Endodermal cell (in vitro differentiated cells): Measurements from ENCODE around the gene GALNT16. TPM values are rescaled to one million over a fixed set of nuclear protein-coding genes. Genes with fewer than 3 reads are reported as not detected.

Source experiments
- DNase-seq: peaks from one replicate; pipeline ENCODE4 v3.0.0-alpha.2; 2017
- H3K27ac ChIP-seq: 2 replicates; pipeline ENCODE4 v1.5.1; 2013; ENCODE audit warnings: mild to moderate bottlenecking, low read depth, low read length, moderate library complexity
- H3K27me3 ChIP-seq: 2 replicates; pipeline ENCODE4 v1.6.1; 2013; ENCODE audit warnings: mild to moderate bottlenecking, low read length, moderate library complexity; ENCODE audit not compliant: insufficient read depth, control insufficient read depth, poor library complexity, severe bottlenecking
- H3K36me3 ChIP-seq: 2 replicates; pipeline ENCODE4 v1.7.0; 2013; ENCODE audit warnings: mild to moderate bottlenecking, low read length, moderate library complexity; ENCODE audit not compliant: control insufficient read depth, insufficient read depth
- H3K4me1 ChIP-seq: one replicate; pipeline ENCODE4 v1.7.0; 2013; ENCODE audit warnings: low read length; ENCODE audit not compliant: control insufficient read depth, insufficient read depth
- H3K4me3 ChIP-seq: 2 replicates; pipeline ENCODE4 v1.5.1; 2013; ENCODE audit warnings: mild to moderate bottlenecking, low read length, moderate library complexity
- H3K9ac ChIP-seq: 2 replicates; pipeline ENCODE4 v1.6.1; 2013; ENCODE audit warnings: mild to moderate bottlenecking, low read length, moderate library complexity; ENCODE audit not compliant: poor library complexity, severe bottlenecking; ENCODE audit errors: extremely low read depth
- H3K9me3 ChIP-seq: 2 replicates; pipeline ENCODE4 v1.6.1; 2013; ENCODE audit warnings: mild to moderate bottlenecking, low read length, moderate library complexity; ENCODE audit not compliant: control insufficient read depth
- H3K27ac Mint-ChIP-seq: 2 replicates; pipeline ENCODE4 v1.8.0; 2020; ENCODE audit warnings: mixed read lengths
- H3K27me3 Mint-ChIP-seq: 2 replicates; pipeline ENCODE4 v1.8.0; 2021; ENCODE audit warnings: mild to moderate bottlenecking, mixed read lengths; ENCODE audit not compliant: insufficient read depth
- H3K36me3 Mint-ChIP-seq: 2 replicates; pipeline ENCODE4 v1.8.0; 2020; ENCODE audit warnings: low read depth, mixed read lengths
- H3K4me1 Mint-ChIP-seq: 2 replicates; pipeline ENCODE4 v1.8.0; 2020; ENCODE audit warnings: mixed read lengths
- H3K4me3 Mint-ChIP-seq: 2 replicates; pipeline ENCODE4 v1.8.0; 2020; ENCODE audit warnings: mild to moderate bottlenecking, moderate library complexity, mixed read lengths
- H3K9me3 Mint-ChIP-seq: 2 replicates; pipeline ENCODE4 v1.8.0; 2020; ENCODE audit warnings: mild to moderate bottlenecking, mixed read lengths
- CTCF ChIP-seq: fragments of 200-600 bp; sonication (generic); conservative IDR thresholded peaks from 2 replicates; pipeline ENCODE4 v1.5.0; 2021; ENCODE audit warnings: antibody characterized with exemption, mild to moderate bottlenecking
- whole genome bisulfite sequencing, 2 experiments: methylation state at CpG; one replicate each; pipeline versions ENCODE4 v1.1.5 to v1.1.7; 2013; ENCODE audit warnings: missing lambda C conversion rate in 2 of 2, mixed read lengths in 1 of 2; ENCODE audit not compliant: insufficient coverage in 1 of 2, insufficient read length in 1 of 2; 5-methylcytosine and 5-hydroxymethylcytosine counted together
- total RNA-seq, 2 donors: library from RNA; stranded (reverse); fragmentation: NEBNext Ultra II Directional in 1 of 2; extraction: Animal tissue kit (Norgen Biotek cat#: 25700) in 1 of 2; gene quantifications; 2 replicates in 1 of 2; 3 replicates in 1 of 2; pipeline ENCODE4 v1.2.1, GENCODE V29; 2021

GALNT16 gene
- total RNA-seq, 2 donors from 2014 or later, result 2.2 to 8.0 TPM

GRCh38 chr14:69355607-69356281 is 95.8 kb downstream of the GALNT16 start:
- WGBS, 2 experiments, result 88 to 91% methylated on average over 4 to 6 of the region's 6 CpGs
- DNase-seq, result no peak
- Histone ChIP-seq H3K27ac (no peak overlapping the region), H3K4me3 (no peak overlapping the region), H3K9ac (no peak overlapping the region), H3K4me1 (peaks cover 7% of the 10 kb centered on the region), H3K9me3 (no peaks in the 10 kb centered on the region), H3K27me3 (no peaks in the 10 kb centered on the region), H3K36me3 (no peaks in the 10 kb centered on the region)
- Mint-ChIP-seq H3K4me1 (peaks cover 19% of the 10 kb centered on the region), H3K27ac (no peak overlapping the region), H3K36me3 (no peaks in the 10 kb centered on the region), H3K9me3 (no peaks in the 10 kb centered on the region), H3K4me3 (no peak overlapping the region), H3K27me3 (peaks cover 5% of the 10 kb centered on the region)
- TF ChIP-seq CTCF, result no peak

- H3K27me3 ChIP-seq, result no peaks in the 10 kb centered on the region
- no peak overlapping the region for H3K27ac ChIP-seq
- H3K4me3 Mint-ChIP-seq, result no peak overlapping the region
- H3K4me1 Mint-ChIP-seq, result peaks cover 6% of the 10 kb centered on the region
- H3K9ac ChIP-seq, result no peak overlapping the region
- no peaks in the 10 kb centered on the region for H3K9me3 Mint-ChIP-seq
- no peak for TF ChIP-seq CTCF
- H3K36me3 Mint-ChIP-seq, result no peaks in the 10 kb centered on the region
- WGBS, 2 experiments, result 93 to 95% methylated on average over 6 to 7 of the region's 7 CpGs
- no peaks in the 10 kb centered on the region for H3K36me3 ChIP-seq
- H3K4me1 ChIP-seq, result no peaks in the 10 kb centered on the region
- H3K9me3 ChIP-seq, result no peaks in the 10 kb centered on the region
- H3K27me3 Mint-ChIP-seq, result peaks cover 5% of the 10 kb centered on the region
- no peak overlapping the region for H3K4me3 ChIP-seq
- DNase-seq, result no peak
- H3K27ac Mint-ChIP-seq, result no peak overlapping the region
These were observed 97.1 kb downstream of the GALNT16 start for GRCh38 chr14:69356903-69357543.

- Mint-ChIP-seq H3K27me3 (peaks cover 4% of the 10 kb centered on the region), H3K4me1 (peaks cover 5% of the 10 kb centered on the region), H3K4me3 (no peak overlapping the region), H3K9me3 (no peaks in the 10 kb centered on the region), H3K27ac (no peak overlapping the region), H3K36me3 (no peaks in the 10 kb centered on the region)
- Histone ChIP-seq H3K4me3 (no peak overlapping the region), H3K9me3 (no peaks in the 10 kb centered on the region), H3K27me3 (no peaks in the 10 kb centered on the region), H3K9ac (no peak overlapping the region), H3K36me3 (no peaks in the 10 kb centered on the region), H3K27ac (no peak overlapping the region), H3K4me1 (no peaks in the 10 kb centered on the region)
- TF ChIP-seq CTCF, result no peak
- 90 to 93% methylated on average over 2 to 7 of the region's 7 CpGs for WGBS, 2 experiments
- DNase-seq, result no peak
These were observed 97.7 kb downstream of the GALNT16 start for GRCh38 chr14:69357544-69358200.
